Fibroblast of lung (primary cell): Measurements from ENCODE around the gene NAA35.

ENCODE experiments used
- CTCF ChIP-seq, 2 donors: IDR thresholded peaks in 1 of 2; conservative IDR thresholded peaks in 1 of 2; 1 replicate in 1 of 2; 2 replicates in 1 of 2; pipeline ENCODE4 v1.5.1; 2011 to 2012; ENCODE audit warnings: low read length in 2 of 2, control low read depth in 1 of 2, inconsistent platforms in 1 of 2, low read depth in 1 of 2, mild to moderate bottlenecking in 1 of 2
- EZH2 ChIP-seq: IDR thresholded peaks from 2 replicates; pipeline ENCODE4 v1.5.1; 2012; ENCODE audit warnings: low read length, control low read depth, mild to moderate bottlenecking; ENCODE audit errors: missing control alignments

GRCh38 chr9:86005253-86005775, 64.4 kb downstream of the NAA35 start:
- no peak for TF ChIP-seq CTCF (conservative IDR thresholded peaks at IDR 0.05 in 1 of 2, IDR thresholded peaks at IDR 0.05 in 1 of 2; ENCODE audit: low read depth in 1 of 2, low read length in 2 of 2)
- no peak for TF ChIP-seq EZH2
